Erythroblast (primary cell): ENCODE data around the gene CABLES1.

Experiments used
- GATA1 ChIP-seq: IDR thresholded peaks from 2 replicates; pipeline ENCODE4 v1.6.1; 2011; ENCODE audit warnings: low read depth, mild to moderate bottlenecking, control low read depth, low read length, moderate library complexity
- POLR2A ChIP-seq: IDR thresholded peaks from 2 replicates; pipeline ENCODE4 v1.6.1; 2011; ENCODE audit warnings: mild to moderate bottlenecking, low read length

- TF ChIP-seq POLR2A (no peak), GATA1 (no peak)
These were observed 44.1 kb downstream of the CABLES1 start for GRCh38 chr18:23179416-23179815.
